Upper lobe of left lung (tissue), 4 donors: ENCODE measurements around the gene ZNF622.

Source experiments
- CTCF ChIP-seq, 6 experiments: fragments of 450-650 bp in 4 of 6; fragments of 200-600 bp in 2 of 6; sonication (generic) in 2 of 6; IDR thresholded peaks; one replicate each; pipeline ENCODE4 v1.5.1; 2016 to 2019; ENCODE audit warnings: antibody characterized with exemption in 6 of 6
- POLR2AphosphoS5 ChIP-seq, 2 donors: sonication (generic); formaldehyde crosslinking; IDR thresholded peaks; one replicate each; pipeline ENCODE4 v1.5.1; 2017; ENCODE audit warnings: antibody characterized with exemption in 2 of 2

- TF ChIP-seq CTCF (IDR thresholded peaks at IDR 0.05) (no peak), POLR2AphosphoS5 (IDR thresholded peaks at IDR 0.05) (no peak)
These were observed 52.3 kb downstream of the ZNF622 start for GRCh38 chr5:16413166-16413860.
